HepG2 (cell line): ENCODE data around the gene DHX30. TPM values are rescaled to one million over a fixed set of nuclear protein-coding genes. Genes with fewer than 3 reads are reported as not detected.

ENCODE experiments used
- CHCHD3 ChIP-seq: sonication (generic); formaldehyde crosslinking; IDR thresholded peaks from 2 replicates; pipeline ENCODE4 v1.8.0; 2022; ENCODE audit warnings: mild to moderate bottlenecking, missing genetic modification reagents, moderate library complexity
- GTF2F1 ChIP-seq: fragments of 150-350 bp; IDR thresholded peaks from 2 replicates; pipeline ENCODE4 v1.6.1; 2014; ENCODE audit warnings: low read length
- KDM6A ChIP-seq: IDR thresholded peaks from 2 replicates; pipeline ENCODE4 v1.6.1; 2016; ENCODE audit warnings: low read depth
- NFKBIZ ChIP-seq: IDR thresholded peaks from 2 replicates; pipeline ENCODE4 v1.6.1; 2018; ENCODE audit warnings: missing genetic modification reagents, missing compliant biosample characterization
- PITX1 ChIP-seq: sonication (generic); formaldehyde crosslinking; IDR thresholded peaks from 2 replicates; pipeline ENCODE4 v1.5.1; 2020; ENCODE audit warnings: mild to moderate bottlenecking, missing genetic modification reagents
- RAD51 ChIP-seq: fragments of 450-650 bp; IDR thresholded peaks from 2 replicates; pipeline ENCODE4 v1.6.1; 2016; ENCODE audit warnings: borderline replicate concordance
- RFXAP ChIP-seq: sonication (generic); formaldehyde crosslinking; IDR thresholded peaks from 2 replicates; pipeline ENCODE4 v1.4.0; 2020; ENCODE audit warnings: missing genetic modification reagents, borderline replicate concordance
- RNF2 ChIP-seq: fragments of 450-650 bp; conservative IDR thresholded peaks from 2 replicates; pipeline ENCODE4 v1.6.1; 2016; ENCODE audit warnings: low read depth
- SMAD9 ChIP-seq: sonication (generic); formaldehyde crosslinking; IDR thresholded peaks from 2 replicates; pipeline ENCODE4 v1.5.1; 2020; ENCODE audit warnings: mild to moderate bottlenecking, missing genetic modification reagents
- SNRNP70 ChIP-seq: fragments of 200-400 bp; formaldehyde crosslinking; IDR thresholded peaks from 2 replicates; pipeline ENCODE4 v1.6.1; 2017; ENCODE audit warnings: mild to moderate bottlenecking, low read depth, low read length, moderate library complexity
- SP4 ChIP-seq: sonication (generic); formaldehyde crosslinking; IDR thresholded peaks from 2 replicates; pipeline ENCODE4 v1.8.1; 2023; ENCODE audit warnings: mild to moderate bottlenecking, missing genetic modification reagents
- ZNF251 ChIP-seq: sonication (generic); formaldehyde crosslinking; IDR thresholded peaks from 2 replicates; pipeline ENCODE4 v1.9.0; 2021; ENCODE audit warnings: mild to moderate bottlenecking, missing genetic modification reagents
- ZNF343 ChIP-seq: sonication (generic); formaldehyde crosslinking; IDR thresholded peaks from 2 replicates; pipeline ENCODE4 v1.4.0; 2020; ENCODE audit warnings: mild to moderate bottlenecking, missing genetic modification reagents
- ZNF432 ChIP-seq: sonication (generic); formaldehyde crosslinking; IDR thresholded peaks from 2 replicates; pipeline ENCODE4 v1.5.0; 2020; ENCODE audit warnings: missing genetic modification reagents, mild to moderate bottlenecking, borderline replicate concordance
- ZNF607 ChIP-seq: sonication (generic); formaldehyde crosslinking; IDR thresholded peaks from 2 replicates; pipeline ENCODE4 v1.5.1; 2020; ENCODE audit warnings: missing genetic modification reagents, mild to moderate bottlenecking, borderline replicate concordance
- ZNF850 ChIP-seq: sonication (generic); formaldehyde crosslinking; conservative IDR thresholded peaks from 2 replicates; pipeline ENCODE4 v1.9.0; 2021; ENCODE audit warnings: mild to moderate bottlenecking, missing genetic modification reagents
- ZNF891 ChIP-seq: sonication (generic); formaldehyde crosslinking; IDR thresholded peaks from 2 replicates; pipeline ENCODE4 v1.5.0; 2020; ENCODE audit warnings: mild to moderate bottlenecking, missing genetic modification reagents
- polyA plus RNA-seq, 8 experiments: library from polyadenylated mRNA; depleted of rRNA in 3 of 8; stranded (reverse) in 7 of 8; unstranded in 1 of 8; fragments of >200 nt; fragmentation: Illumina TruSeq in 4 of 8; extraction: Trizol in 4 of 8; gene quantifications; 2 replicates each; pipeline versions ENCODE4 v1.2.1 to v1.2.3, GENCODE V29; 2011 to 2016; ENCODE audit warnings: low read depth in 4 of 8, missing spikeins in 1 of 8, mixed read lengths in 1 of 8; ENCODE audit not compliant: insufficient read depth in 1 of 8
- total RNA-seq, 5 experiments: library from RNA; depleted of rRNA; stranded (reverse); fragments of >200 nt; fragmentation: Illumina TruSeq; extraction: Trizol; gene quantifications; 2 replicates each; pipeline ENCODE4 v1.2.3, GENCODE V29; 2016; ENCODE audit warnings: low read depth in 1 of 5
- TF ChIP-seq, protein P1 (sequence below): fragments of 450-650 bp; IDR thresholded peaks from 2 replicates; pipeline ENCODE4 v1.6.1; 2016
- TF ChIP-seq, protein P2 (sequence below), 2 experiments: sonication (generic) in 1 of 2; formaldehyde crosslinking in 1 of 2; IDR thresholded peaks; 2 replicates each; pipeline versions ENCODE4 v1.4.0 to v1.6.1; 2018 to 2020; ENCODE audit warnings: missing genetic modification reagents in 2 of 2, borderline replicate concordance in 1 of 2, low read depth in 1 of 2, mild to moderate bottlenecking in 1 of 2, missing biosample characterization in 1 of 2
- TF ChIP-seq, protein P3 (sequence below): sonication (generic); formaldehyde crosslinking; IDR thresholded peaks from 2 replicates; pipeline ENCODE4 v1.5.0; 2020; ENCODE audit warnings: mild to moderate bottlenecking, missing genetic modification reagents
- TF ChIP-seq, protein P4 (sequence below): sonication (generic); formaldehyde crosslinking; IDR thresholded peaks from 2 replicates; pipeline ENCODE4 v1.8.1; 2023; ENCODE audit warnings: mild to moderate bottlenecking, missing genetic modification reagents, borderline replicate concordance
- TF ChIP-seq, protein P5 (sequence below): sonication (generic); formaldehyde crosslinking; IDR thresholded peaks from 2 replicates; pipeline ENCODE4 v1.5.0; 2020; ENCODE audit warnings: mild to moderate bottlenecking, low read depth, missing genetic modification reagents, borderline replicate concordance

The DHX30 gene
- total and polyA plus RNA-seq, 2 of the 13 experiments (the other 11 are each of a cell fraction or from before 2014, with no cell fraction given): 30.6 to 59.4 TPM

DNA sequence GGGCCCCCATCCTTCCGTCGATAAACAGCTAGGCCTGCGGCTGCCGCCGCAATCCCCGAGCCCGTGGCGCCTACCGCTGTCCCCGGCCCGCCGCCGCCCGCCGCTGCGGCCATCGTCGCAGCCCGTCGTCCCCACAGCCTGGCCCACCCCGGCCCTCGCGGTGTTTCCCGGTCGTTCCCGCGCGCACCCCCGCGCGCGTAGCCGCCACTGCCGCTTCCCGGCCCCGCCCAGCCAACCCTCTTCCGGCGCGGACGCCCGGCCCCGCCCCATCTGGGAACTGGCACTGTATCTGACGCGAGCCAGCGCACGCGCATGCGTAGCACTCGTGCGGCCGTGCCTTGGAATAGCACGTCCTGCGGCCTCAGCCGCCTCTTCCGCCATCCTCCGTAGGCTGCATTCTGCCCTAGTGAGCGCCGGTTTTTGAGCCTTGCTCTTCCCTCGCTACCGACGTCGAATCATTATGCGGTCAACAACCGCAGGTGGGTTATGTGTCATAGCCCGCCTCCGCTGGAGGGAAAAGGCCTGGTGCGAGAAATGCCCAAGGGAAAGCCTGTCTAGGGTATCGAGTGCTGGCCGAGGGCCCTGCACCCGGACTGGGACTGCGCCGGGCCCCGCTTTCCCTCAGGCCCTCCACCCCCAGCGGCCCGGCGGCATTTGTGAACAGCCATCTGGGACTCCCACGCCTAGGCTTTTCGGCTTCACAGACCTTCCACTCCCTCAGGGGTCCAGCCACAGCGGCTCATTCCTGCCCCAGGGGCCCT lies 21.1 kb upstream of the DHX30 start, which contains the start of gene SMARCC1 (continued):
- TF ChIP-seq, protein P1, sequence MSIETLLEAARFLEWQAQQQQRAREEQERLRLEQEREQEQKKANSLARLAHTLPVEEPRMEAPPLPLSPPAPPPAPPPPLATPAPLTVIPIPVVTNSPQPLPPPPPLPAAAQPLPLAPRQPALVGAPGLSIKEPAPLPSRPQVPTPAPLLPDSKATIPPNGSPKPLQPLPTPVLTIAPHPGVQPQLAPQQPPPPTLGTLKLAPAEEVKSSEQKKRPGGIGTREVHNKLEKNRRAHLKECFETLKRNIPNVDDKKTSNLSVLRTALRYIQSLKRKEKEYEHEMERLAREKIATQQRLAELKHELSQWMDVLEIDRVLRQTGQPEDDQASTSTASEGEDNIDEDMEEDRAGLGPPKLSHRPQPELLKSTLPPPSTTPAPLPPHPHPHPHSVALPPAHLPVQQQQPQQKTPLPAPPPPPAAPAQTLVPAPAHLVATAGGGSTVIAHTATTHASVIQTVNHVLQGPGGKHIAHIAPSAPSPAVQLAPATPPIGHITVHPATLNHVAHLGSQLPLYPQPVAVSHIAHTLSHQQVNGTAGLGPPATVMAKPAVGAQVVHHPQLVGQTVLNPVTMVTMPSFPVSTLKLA: peak; percentile 17; the same call in 1 of the 2 replicates
- TF ChIP-seq SNRNP70: no peak
- no peak for TF ChIP-seq KDM6A
- TF ChIP-seq, protein P2, sequence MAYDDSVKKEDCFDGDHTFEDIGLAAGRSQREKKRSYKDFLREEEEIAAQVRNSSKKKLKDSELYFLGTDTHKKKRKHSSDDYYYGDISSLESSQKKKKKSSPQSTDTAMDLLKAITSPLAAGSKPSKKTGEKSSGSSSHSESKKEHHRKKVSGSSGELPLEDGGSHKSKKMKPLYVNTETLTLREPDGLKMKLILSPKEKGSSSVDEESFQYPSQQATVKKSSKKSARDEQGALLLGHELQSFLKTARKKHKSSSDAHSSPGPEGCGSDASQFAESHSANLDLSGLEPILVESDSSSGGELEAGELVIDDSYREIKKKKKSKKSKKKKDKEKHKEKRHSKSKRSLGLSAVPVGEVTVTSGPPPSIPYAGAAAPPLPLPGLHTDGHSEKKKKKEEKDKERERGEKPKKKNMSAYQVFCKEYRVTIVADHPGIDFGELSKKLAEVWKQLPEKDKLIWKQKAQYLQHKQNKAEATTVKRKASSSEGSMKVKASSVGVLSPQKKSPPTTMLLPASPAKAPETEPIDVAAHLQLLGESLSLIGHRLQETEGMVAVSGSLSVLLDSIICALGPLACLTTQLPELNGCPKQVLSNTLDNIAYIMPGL (CRISPR knock-in tag; IDR thresholded peaks at IDR 0.05; ENCODE audit: borderline replicate concordance in 1 of 2, low read depth in 1 of 2): peak; percentile 60 to 73; a peak in 3 of 4 replicates
- TF ChIP-seq, protein P3, sequence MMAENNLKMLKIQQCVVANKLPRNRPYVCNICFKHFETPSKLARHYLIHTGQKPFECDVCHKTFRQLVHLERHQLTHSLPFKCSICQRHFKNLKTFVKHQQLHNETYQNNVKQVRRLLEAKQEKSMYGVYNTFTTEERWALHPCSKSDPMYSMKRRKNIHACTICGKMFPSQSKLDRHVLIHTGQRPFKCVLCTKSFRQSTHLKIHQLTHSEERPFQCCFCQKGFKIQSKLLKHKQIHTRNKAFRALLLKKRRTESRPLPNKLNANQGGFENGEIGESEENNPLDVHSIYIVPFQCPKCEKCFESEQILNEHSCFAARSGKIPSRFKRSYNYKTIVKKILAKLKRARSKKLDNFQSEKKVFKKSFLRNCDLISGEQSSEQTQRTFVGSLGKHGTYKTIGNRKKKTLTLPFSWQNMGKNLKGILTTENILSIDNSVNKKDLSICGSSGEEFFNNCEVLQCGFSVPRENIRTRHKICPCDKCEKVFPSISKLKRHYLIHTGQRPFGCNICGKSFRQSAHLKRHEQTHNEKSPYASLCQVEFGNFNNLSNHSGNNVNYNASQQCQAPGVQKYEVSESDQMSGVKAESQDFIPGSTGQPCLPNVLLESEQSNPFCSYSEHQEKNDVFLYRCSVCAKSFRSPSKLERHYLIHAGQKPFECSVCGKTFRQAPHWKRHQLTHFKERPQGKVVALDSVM (CRISPR knock-in tag): peak; percentile 36; the same call in 1 of the 2 replicates
- no peak for TF ChIP-seq PITX1 (CRISPR knock-in tag)
- TF ChIP-seq NFKBIZ: peak; percentile 69; the same call in 1 of the 2 replicates
- TF ChIP-seq CHCHD3 (CRISPR knock-in tag): no peak
- TF ChIP-seq ZNF607 (CRISPR knock-in tag): no peak; the same call in none of the 2 replicates
- TF ChIP-seq, protein P4, sequence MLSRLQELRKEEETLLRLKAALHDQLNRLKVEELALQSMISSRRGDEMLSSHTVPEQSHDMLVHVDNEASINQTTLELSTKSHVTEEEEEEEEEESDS (CRISPR knock-in tag): no peak; the same call in 1 of the 2 replicates
- TF ChIP-seq RFXAP (CRISPR knock-in tag): peak; percentile 70; the same call in 1 of the 2 replicates
- peak; percentile 92 for TF ChIP-seq ZNF891 (CRISPR knock-in tag)
- TF ChIP-seq, protein P5, sequence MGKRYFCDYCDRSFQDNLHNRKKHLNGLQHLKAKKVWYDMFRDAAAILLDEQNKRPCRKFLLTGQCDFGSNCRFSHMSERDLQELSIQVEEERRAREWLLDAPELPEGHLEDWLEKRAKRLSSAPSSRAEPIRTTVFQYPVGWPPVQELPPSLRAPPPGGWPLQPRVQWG: no peak
- TF ChIP-seq SP4 (CRISPR knock-in tag): peak; percentile 89
- no peak; the same call in 1 of the 2 replicates for TF ChIP-seq ZNF343
- TF ChIP-seq RNF2: no peak
- TF ChIP-seq ZNF432 (CRISPR knock-in tag): no peak; the same call in 1 of the 2 replicates
- TF ChIP-seq ZNF850: peak; percentile 72; the same call in 1 of the 2 replicates
- no peak for TF ChIP-seq GTF2F1
- TF ChIP-seq SMAD9 (CRISPR knock-in tag): no peak
- no peak for TF ChIP-seq ZNF251 (CRISPR knock-in tag)
- no peak for TF ChIP-seq RAD51
